Gastrocnemius medialis (tissue), 4 donors: ENCODE results near the gene EEF1G.

Experiments
- CTCF ChIP-seq, 5 experiments: fragments of 450-650 bp in 3 of 5; fragments of 200-600 bp in 2 of 5; sonication (generic) in 2 of 5; IDR thresholded peaks in 4 of 5; conservative IDR thresholded peaks in 1 of 5; 1 replicate in 4 of 5; 2 replicates in 1 of 5; pipeline ENCODE4 v1.5.1; 2016 to 2019; ENCODE audit warnings: antibody characterized with exemption in 5 of 5, mild to moderate bottlenecking in 3 of 5, moderate library complexity in 3 of 5
- POLR2A ChIP-seq, 2 donors: fragments of 450-650 bp; IDR thresholded peaks; one replicate each; pipeline ENCODE4 v1.6.1; 2017; ENCODE audit warnings: antibody characterized with exemption in 2 of 2, mild to moderate bottlenecking in 2 of 2, moderate library complexity in 2 of 2

- TF ChIP-seq CTCF (IDR thresholded peaks at IDR 0.05 in 4 of 5, conservative IDR thresholded peaks at IDR 0.05 in 1 of 5) (no peak), POLR2A (IDR thresholded peaks at IDR 0.05) (no peak)
Measured at GRCh38 chr11:62538470-62539237, 35.0 kb downstream of the EEF1G start.
